ENCODE measurements around the gene HPCAL1. TPM values are rescaled to one million over a fixed set of nuclear protein-coding genes. Genes with fewer than 3 reads are reported as not detected.

HPCAL1 gene
- total and polyA plus RNA-seq, 4 experiments from 2014 or later, result 77.1 to 114 (median 90.4) TPM

GRCh38 chr2:10340593-10340975 is 37.9 kb downstream of the HPCAL1 start:
- no peak overlapping the region for H3K27ac ChIP-seq (ENCODE audit: low read depth, low read length)
- intact Hi-C loops (cut with micrococcal nuclease), result no loop called here
- Mint-ChIP-seq H3K36me3 (peaks cover 19 to 21% of the 10 kb centered on the region in 2 donors), H3K9me3 (no peaks in the 10 kb centered on the region), H3K27ac (peak overlapping the region in 3 of 7 donors; percentile 50 to 72 (median 63)), H3K4me1 (peaks cover 47 to 76% (median 63%) of the 10 kb centered on the region in 4 donors), H3K4me3 (peak overlapping the region in 1 of 8 donors; percentile 50), H3K27me3 (no peaks in the 10 kb centered on the region)
- H3K36me3 ChIP-seq (ENCODE audit: insufficient read depth, low read length), result no peaks in the 10 kb centered on the region
- ChIA-PET CTCF (ENCODE audit: partially characterized antibody) (interaction anchor here (1.1 to 1.3 kb wide), 2 partner anchors 68 to 95 kb away, joined by 3 to 4 read pairs; no protein-coding TSS in a partner anchor), POLR2A (ENCODE audit: partially characterized antibody) (interaction anchor here (0.8 kb wide), 1 partner anchor 22 kb away, joined by 3 read pairs; no protein-coding TSS in a partner anchor)
- peaks cover 60% of the 10 kb centered on the region for H3K4me1 ChIP-seq (ENCODE audit: insufficient read depth, low read length)
- no peak for DNase-seq
- no peak overlapping the region for H3K4me3 ChIP-seq (ENCODE audit: low read length in 2 of 2)
- H3K27me3 ChIP-seq (ENCODE audit: insufficient read depth, low read length), result no peaks in the 10 kb centered on the region
- H3K9me3 ChIP-seq (ENCODE audit: control insufficient read depth in 1 of 2, low read length in 2 of 2), result no peaks in the 10 kb centered on the region

GRCh38 chr2:10341193-10341592 is 38.5 kb downstream of the HPCAL1 start:
- DNase-seq, result no peak
- intact Hi-C loops (cut with micrococcal nuclease), result no loop called here
- peak overlapping the region in 4 of 7 donors; percentile 28 to 73 (median 36) for H3K27ac Mint-ChIP-seq
- CTCF ChIA-PET (ENCODE audit: partially characterized antibody), result interaction anchor here (1.6 kb wide), 1 partner anchor 68 kb away, joined by 9 read pairs; no protein-coding TSS in a partner anchor
- peaks cover 50 to 81% (median 66%) of the 10 kb centered on the region in 4 donors for H3K4me1 Mint-ChIP-seq
- H3K4me3 Mint-ChIP-seq, result no peak overlapping the region
- Histone ChIP-seq H3K9me3 (ENCODE audit: control insufficient read depth in 1 of 2, low read length in 2 of 2) (no peaks in the 10 kb centered on the region), H3K27me3 (ENCODE audit: insufficient read depth, low read length) (no peaks in the 10 kb centered on the region), H3K4me1 (ENCODE audit: insufficient read depth, low read length) (peaks cover 63% of the 10 kb centered on the region), H3K36me3 (ENCODE audit: insufficient read depth, low read length) (no peaks in the 10 kb centered on the region), H3K27ac (ENCODE audit: low read depth, low read length) (no peak overlapping the region), H3K4me3 (ENCODE audit: low read length in 2 of 2) (no peak overlapping the region)
- no peaks in the 10 kb centered on the region for H3K27me3 Mint-ChIP-seq
- POLR2A ChIA-PET (ENCODE audit: partially characterized antibody), result no interaction called here
- H3K9me3 Mint-ChIP-seq, result no peaks in the 10 kb centered on the region
- peaks cover 15 to 19% of the 10 kb centered on the region in 2 donors for H3K36me3 Mint-ChIP-seq

- no peak for DNase-seq
- ChIA-PET POLR2A (ENCODE audit: partially characterized antibody) (interaction anchor here (0.6 to 0.9 kb wide), 3 partner anchors 13 to 724 kb away, joined by 3 read pairs; partner anchors contain the start of gene HPCAL1), CTCF (ENCODE audit: partially characterized antibody) (interaction anchor here (0.6 to 1.6 kb wide), 2 partner anchors 38 to 67 kb away, joined by 3 to 9 read pairs; no protein-coding TSS in a partner anchor)
- Mint-ChIP-seq H3K9me3 (no peaks in the 10 kb centered on the region), H3K36me3 (peaks cover 12 to 18% of the 10 kb centered on the region in 2 donors), H3K4me3 (no peak overlapping the region), H3K27me3 (no peaks in the 10 kb centered on the region), H3K4me1 (peaks cover 51 to 83% (median 65%) of the 10 kb centered on the region in 4 donors), H3K27ac (no peak overlapping the region)
- H3K27me3 ChIP-seq (ENCODE audit: insufficient read depth, low read length), result no peaks in the 10 kb centered on the region
- peaks cover 62% of the 10 kb centered on the region for H3K4me1 ChIP-seq (ENCODE audit: insufficient read depth, low read length)
- no peak overlapping the region for H3K4me3 ChIP-seq (ENCODE audit: low read length in 2 of 2)
- no peaks in the 10 kb centered on the region for H3K9me3 ChIP-seq (ENCODE audit: control insufficient read depth in 1 of 2, low read length in 2 of 2)
- no peaks in the 10 kb centered on the region for H3K36me3 ChIP-seq (ENCODE audit: insufficient read depth, low read length)
- intact Hi-C loops (cut with micrococcal nuclease), result no loop called here
- H3K27ac ChIP-seq (ENCODE audit: low read depth, low read length), result no peak overlapping the region
These were observed 39.7 kb downstream of the HPCAL1 start for GRCh38 chr2:10342245-10342951.

- Mint-ChIP-seq H3K9me3 (no peaks in the 10 kb centered on the region), H3K36me3 (peaks cover 5 to 11% of the 10 kb centered on the region in 2 donors), H3K27ac (peak overlapping the region in 1 of 7 donors; percentile 44), H3K4me3 (peak overlapping the region in 2 of 8 donors; percentile 16 to 56), H3K27me3 (no peaks in the 10 kb centered on the region), H3K4me1 (peaks cover 48 to 82% (median 65%) of the 10 kb centered on the region in 4 donors)
- no peaks in the 10 kb centered on the region for H3K9me3 ChIP-seq (ENCODE audit: control insufficient read depth in 1 of 2, low read length in 2 of 2)
- H3K27ac ChIP-seq (ENCODE audit: low read depth, low read length), result no peak overlapping the region
- no peaks in the 10 kb centered on the region for H3K27me3 ChIP-seq (ENCODE audit: insufficient read depth, low read length)
- DNase-seq, result no peak
- peaks cover 63% of the 10 kb centered on the region for H3K4me1 ChIP-seq (ENCODE audit: insufficient read depth, low read length)
- ChIA-PET CTCF (ENCODE audit: partially characterized antibody) (interaction anchor here (1.1 kb wide), 1 partner anchor 11 kb away, joined by 3 read pairs; no protein-coding TSS in a partner anchor), POLR2A (ENCODE audit: partially characterized antibody) (interaction anchor here (0.6 to 1.2 kb wide), 2 partner anchors 105 to 725 kb away, joined by 3 read pairs; partner anchors contain the start of gene ODC1)
- H3K36me3 ChIP-seq (ENCODE audit: insufficient read depth, low read length), result no peaks in the 10 kb centered on the region
- no peak overlapping the region for H3K4me3 ChIP-seq (ENCODE audit: low read length in 2 of 2)
- intact Hi-C loops (cut with micrococcal nuclease), result no loop called here
These were observed 40.5 kb downstream of the HPCAL1 start for GRCh38 chr2:10343191-10343590.

- H3K9me3 ChIP-seq (ENCODE audit: control insufficient read depth in 1 of 2, low read length in 2 of 2), result no peaks in the 10 kb centered on the region
- no peak for DNase-seq
- H3K27me3 Mint-ChIP-seq, result no peaks in the 10 kb centered on the region
- H3K4me3 Mint-ChIP-seq, result peak overlapping the region in 2 of 8 donors; percentile 16 to 36
- CTCF ChIA-PET (ENCODE audit: partially characterized antibody), result interaction anchor here (1.1 kb wide), 1 partner anchor 11 kb away, joined by 3 read pairs; no protein-coding TSS in a partner anchor
- no peak overlapping the region for H3K27ac ChIP-seq (ENCODE audit: low read depth, low read length)
- peaks cover 63% of the 10 kb centered on the region for H3K4me1 ChIP-seq (ENCODE audit: insufficient read depth, low read length)
- H3K4me3 ChIP-seq (ENCODE audit: low read length in 2 of 2), result no peak overlapping the region
- H3K36me3 ChIP-seq (ENCODE audit: insufficient read depth, low read length), result no peaks in the 10 kb centered on the region
- no peaks in the 10 kb centered on the region for H3K9me3 Mint-ChIP-seq
- H3K27ac Mint-ChIP-seq, result peak overlapping the region in 4 of 7 donors; percentile 9 to 80 (median 32)
- H3K4me1 Mint-ChIP-seq, result peaks cover 43 to 79% (median 61%) of the 10 kb centered on the region in 4 donors
- no peaks in the 10 kb centered on the region for H3K27me3 ChIP-seq (ENCODE audit: insufficient read depth, low read length)
- intact Hi-C loops (cut with micrococcal nuclease), result no loop called here
- POLR2A ChIA-PET (ENCODE audit: partially characterized antibody), result interaction anchor here (1.2 kb wide), 1 partner anchor 105 kb away, joined by 3 read pairs; the partner anchor contains the start of gene ODC1
- H3K36me3 Mint-ChIP-seq, result peaks cover under 1 to 7% of the 10 kb centered on the region in 2 donors
These were observed 41.0 kb downstream of the HPCAL1 start for GRCh38 chr2:10343658-10344057.

- H3K4me3 ChIP-seq (ENCODE audit: low read length in 2 of 2), result no peak overlapping the region
- no peaks in the 10 kb centered on the region for H3K27me3 Mint-ChIP-seq
- peaks cover 0 to 5% of the 10 kb centered on the region in 2 donors for H3K36me3 Mint-ChIP-seq
- H3K4me1 Mint-ChIP-seq, result peaks cover 44 to 80% (median 63%) of the 10 kb centered on the region in 4 donors
- ChIA-PET POLR2A (ENCODE audit: partially characterized antibody) (interaction anchor here (1.2 kb wide), 1 partner anchor 104 kb away, joined by 3 read pairs; the partner anchor contains the start of gene ODC1), CTCF (ENCODE audit: partially characterized antibody) (interaction anchor here (1.1 kb wide), 1 partner anchor 12 kb away, joined by 3 read pairs; no protein-coding TSS in a partner anchor)
- H3K9me3 ChIP-seq (ENCODE audit: control insufficient read depth in 1 of 2, low read length in 2 of 2), result no peaks in the 10 kb centered on the region
- H3K27me3 ChIP-seq (ENCODE audit: insufficient read depth, low read length), result no peaks in the 10 kb centered on the region
- H3K9me3 Mint-ChIP-seq, result no peaks in the 10 kb centered on the region
- DNase-seq, result no peak
- intact Hi-C loops (cut with micrococcal nuclease), result no loop called here
- peaks cover 63% of the 10 kb centered on the region for H3K4me1 ChIP-seq (ENCODE audit: insufficient read depth, low read length)
- H3K27ac ChIP-seq (ENCODE audit: low read depth, low read length), result no peak overlapping the region
- peak overlapping the region in 3 of 8 donors; percentile 7 to 25 (median 12) for H3K4me3 Mint-ChIP-seq
- peak overlapping the region in 6 of 7 donors; percentile 44 to 86 (median 84) for H3K27ac Mint-ChIP-seq
- no peaks in the 10 kb centered on the region for H3K36me3 ChIP-seq (ENCODE audit: insufficient read depth, low read length)
These were observed 41.7 kb downstream of the HPCAL1 start for GRCh38 chr2:10344105-10345066.
